GM23248 (cell line): ENCODE measurements around the gene USP46. TPM values are rescaled to one million over a fixed set of nuclear protein-coding genes. Genes with fewer than 3 reads are reported as not detected.

ENCODE experiments used
- DNase-seq: peaks from one replicate; pipeline ENCODE4 v3.0.0-alpha.2; 2015
- H2AFZ ChIP-seq: fragments of 200-600 bp; sonication (generic); 2 replicates; pipeline ENCODE4 v1.6.1; 2016; ENCODE audit warnings: antibody characterized with exemption
- H3F3A ChIP-seq: fragments of 200-600 bp; sonication (generic); 2 replicates; pipeline ENCODE4 v1.6.1; 2016; ENCODE audit warnings: mild to moderate bottlenecking, antibody characterized with exemption, mixed run types; ENCODE audit not compliant: insufficient read depth
- H3K27ac ChIP-seq: fragments of 200-600 bp; sonication (generic); 2 replicates; pipeline ENCODE4 v1.5.1; 2016; ENCODE audit warnings: mild to moderate bottlenecking
- H3K27me3 ChIP-seq: fragments of 200-600 bp; sonication (generic); replicated peaks from 2 replicates; pipeline ENCODE4 v1.6.1; 2016; ENCODE audit warnings: mild to moderate bottlenecking; ENCODE audit not compliant: insufficient read depth
- H3K36me3 ChIP-seq: fragments of 200-600 bp; sonication (generic); 2 replicates; pipeline ENCODE4 v1.6.1; 2016; ENCODE audit warnings: low read depth, mild to moderate bottlenecking
- H3K4me1 ChIP-seq: fragments of 200-600 bp; sonication (generic); 2 replicates; pipeline ENCODE4 v1.6.1; 2016; ENCODE audit warnings: mild to moderate bottlenecking; ENCODE audit not compliant: insufficient read depth
- H3K4me2 ChIP-seq: fragments of 200-600 bp; sonication (generic); one replicate; pipeline ENCODE4 v1.6.1; 2016; ENCODE audit warnings: mild to moderate bottlenecking; ENCODE audit not compliant: unreplicated experiment
- H3K4me3 ChIP-seq: fragments of 200-600 bp; sonication (generic); 2 replicates; pipeline ENCODE4 v1.5.1; 2016; ENCODE audit warnings: mild to moderate bottlenecking
- H3K79me2 ChIP-seq: fragments of 200-600 bp; sonication (generic); 2 replicates; pipeline ENCODE4 v1.6.1; 2016; ENCODE audit warnings: mild to moderate bottlenecking; ENCODE audit not compliant: insufficient read depth
- H3K9ac ChIP-seq: fragments of 200-600 bp; sonication (generic); 2 replicates; pipeline ENCODE4 v1.6.1; 2016; ENCODE audit warnings: mild to moderate bottlenecking
- H3K9me2 ChIP-seq: fragments of 200-600 bp; sonication (generic); 2 replicates; pipeline ENCODE4 v1.6.1; 2016; ENCODE audit warnings: mixed run types, mild to moderate bottlenecking, moderate library complexity; ENCODE audit not compliant: insufficient read depth
- H3K9me3 ChIP-seq: fragments of 200-600 bp; sonication (generic); one replicate; pipeline ENCODE4 v1.6.1; 2017; ENCODE audit warnings: low read depth
- H4K20me1 ChIP-seq: fragments of 200-600 bp; sonication (generic); 2 replicates; pipeline ENCODE4 v1.6.0; 2016; ENCODE audit not compliant: insufficient read depth
- EZH2 ChIP-seq: fragments of 200-600 bp; sonication (generic); IDR thresholded peaks from 2 replicates; pipeline ENCODE4 v1.6.1; 2018; ENCODE audit warnings: antibody characterized with exemption, mild to moderate bottlenecking; ENCODE audit not compliant: insufficient read depth, poor library complexity, severe bottlenecking
- EZH2phosphoT487 ChIP-seq: fragments of 200-600 bp; sonication (generic); IDR thresholded peaks from 2 replicates; pipeline ENCODE4 v1.6.1; 2018; ENCODE audit warnings: antibody characterized with exemption, moderate library complexity, mild to moderate bottlenecking, low read depth; ENCODE audit not compliant: insufficient read depth
- WGBS, 2 experiments: methylation state at CpG; one replicate each; pipeline ENCODE4 v1.1.6; 2015 to 2017; ENCODE audit warnings: low lambda C conversion rate in 2 of 2, low coverage in 1 of 2; ENCODE audit errors: missing lambda C conversion rate in 2 of 2; 5-methylcytosine and 5-hydroxymethylcytosine counted together
- in situ Hi-C: fragments of 300-500 bp; cut with MboI; formaldehyde crosslinking; loops from 2 replicates; pipeline ENCODE4 v1.15.0; 2020
- polyA plus RNA-seq: library from polyadenylated mRNA; unstranded; fragments of >200 nt; fragmentation: Nextera tagmentation; extraction: Ambion mirVana; gene quantifications from 2 replicates; pipeline ENCODE4 v1.2.1, GENCODE V29; 2016
- total RNA-seq: library from RNA; depleted of rRNA; stranded (reverse); fragments of >200 nt; shearing (Covaris generic); gene quantifications from 2 replicates; pipeline ENCODE4 v1.2.3, GENCODE V29; 2014

The USP46 gene
- total and polyA plus RNA-seq, 2 experiments from 2014 or later = 9.4 to 11.3 TPM

DNA sequence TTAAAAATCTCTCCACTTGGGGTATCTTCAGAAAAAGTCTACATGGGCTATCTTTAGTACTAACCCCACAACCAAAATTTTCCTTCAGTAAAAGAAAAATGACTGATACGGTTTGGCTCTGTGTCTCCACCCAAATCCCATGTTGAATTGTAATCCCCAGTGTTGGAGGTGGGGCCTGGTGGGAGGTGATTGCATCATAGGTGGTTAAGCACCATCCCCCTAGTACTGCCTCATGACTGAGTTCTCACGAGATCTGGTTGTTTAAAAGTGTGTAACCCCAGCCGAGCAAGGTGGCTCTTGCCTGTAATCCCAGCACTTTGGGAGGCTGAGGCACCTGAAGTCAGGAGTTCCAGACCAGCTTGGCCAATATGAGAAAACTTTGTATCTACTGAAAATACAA, 66.8 kb downstream of the USP46 start:
- Histone ChIP-seq H3K9me3 (no peaks in the 10 kb centered on the region), H3K27ac (no peak overlapping the region), H3K4me3 (no peak overlapping the region), H2AFZ (no peak overlapping the region), H4K20me1 (no peaks in the 10 kb centered on the region), H3K9me2 (no peaks in the 10 kb centered on the region), H3K4me2 (no peak overlapping the region), H3K36me3 (no peaks in the 10 kb centered on the region), H3K27me3 (no peaks in the 10 kb centered on the region), H3F3A (peaks cover 16% of the 10 kb centered on the region), H3K79me2 (no peaks in the 10 kb centered on the region), H3K9ac (no peak overlapping the region), H3K4me1 (peaks cover 16% of the 10 kb centered on the region)
- no peak for TF ChIP-seq EZH2
- TF ChIP-seq EZH2phosphoT487 = no peak
- in situ Hi-C loops = no loop called here
- DNase-seq = peak; percentile 12
- WGBS, 2 experiments = 58 to 65% methylated on average over 3 of the region's 3 CpGs

DNA sequence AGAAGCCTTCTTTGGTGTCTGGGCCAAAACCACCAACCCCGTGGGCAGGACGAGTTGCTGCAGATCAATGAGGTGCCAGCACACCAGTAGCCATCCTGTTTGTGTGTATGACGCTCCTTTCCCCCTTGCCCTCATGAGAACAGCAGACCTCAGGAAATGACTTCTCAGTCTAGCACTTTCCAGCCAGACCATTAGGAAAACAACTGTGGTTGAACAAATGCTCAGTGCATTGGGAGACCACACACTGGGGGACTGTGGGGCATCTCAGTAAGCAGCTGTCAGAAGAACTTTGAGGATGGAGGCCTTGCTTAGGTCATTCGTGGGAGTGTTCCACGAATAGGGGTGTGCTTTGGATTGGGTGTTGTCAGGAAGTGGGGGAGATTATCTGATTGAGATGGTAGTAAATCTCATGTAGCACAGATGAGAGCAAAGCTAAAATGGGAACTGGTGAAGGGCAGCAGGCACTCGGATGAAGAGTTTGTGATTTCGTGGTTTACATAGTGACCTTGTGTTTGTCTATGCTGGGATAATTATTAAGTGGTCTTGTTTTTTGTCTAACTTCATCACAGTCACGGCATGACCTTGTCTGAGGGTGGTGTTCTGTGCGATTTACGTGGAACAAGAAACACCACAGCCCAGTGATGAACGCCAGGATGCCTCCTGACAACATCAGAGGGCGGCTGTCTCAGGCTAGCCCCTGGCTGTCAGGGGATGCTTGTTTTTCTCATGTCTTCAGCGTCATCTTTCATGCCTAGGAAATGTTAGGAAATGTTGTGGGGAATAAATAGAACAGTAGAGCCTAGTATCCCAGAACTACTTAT, 70.1 kb downstream of the USP46 start:
- H3K9me3 ChIP-seq = no peaks in the 10 kb centered on the region
- H3K27me3 ChIP-seq = no peaks in the 10 kb centered on the region
- H3F3A ChIP-seq = peaks cover 16% of the 10 kb centered on the region
- WGBS, 2 experiments = 60 to 63% methylated on average over 13 of the region's 13 CpGs
- H3K4me1 ChIP-seq = peaks cover 16% of the 10 kb centered on the region
- H3K4me3 ChIP-seq = no peak overlapping the region
- no peak overlapping the region for H3K9ac ChIP-seq
- peak overlapping the region; percentile 19 for H3K4me2 ChIP-seq
- H3K79me2 ChIP-seq = no peaks in the 10 kb centered on the region
- no peaks in the 10 kb centered on the region for H3K36me3 ChIP-seq
- in situ Hi-C loops = no loop called here
- DNase-seq = peak; percentile 87
- TF ChIP-seq EZH2 = no peak
- no peak for TF ChIP-seq EZH2phosphoT487
- H3K27ac ChIP-seq = peak overlapping the region; percentile 71
- no peaks in the 10 kb centered on the region for H4K20me1 ChIP-seq
- no peak overlapping the region for H2AFZ ChIP-seq
- no peaks in the 10 kb centered on the region for H3K9me2 ChIP-seq

- H3K9me2 ChIP-seq = no peaks in the 10 kb centered on the region
- TF ChIP-seq EZH2 = no peak
- no peak for TF ChIP-seq EZH2phosphoT487
- H3K4me2 ChIP-seq = peak overlapping the region; percentile 19
- in situ Hi-C loops = no loop called here
- no peaks in the 10 kb centered on the region for H4K20me1 ChIP-seq
- H3K27me3 ChIP-seq = no peaks in the 10 kb centered on the region
- H3K79me2 ChIP-seq = no peaks in the 10 kb centered on the region
- WGBS, 2 experiments = 53 to 59% methylated on average over 2 of the region's 2 CpGs
- peaks cover 16% of the 10 kb centered on the region for H3K4me1 ChIP-seq
- peak overlapping the region; percentile 42; the same call in 1 of the 2 replicates for H3K9ac ChIP-seq
- no peak overlapping the region for H2AFZ ChIP-seq
- H3K36me3 ChIP-seq = no peaks in the 10 kb centered on the region
- no peak overlapping the region for H3K4me3 ChIP-seq
- DNase-seq = peak; percentile 39
- H3K9me3 ChIP-seq = no peaks in the 10 kb centered on the region
- H3F3A ChIP-seq = peaks cover 16% of the 10 kb centered on the region
- H3K27ac ChIP-seq = peak overlapping the region; percentile 71
Measured at GRCh38 chr4:52588097-52588496, 71.0 kb downstream of the USP46 start.

DNA sequence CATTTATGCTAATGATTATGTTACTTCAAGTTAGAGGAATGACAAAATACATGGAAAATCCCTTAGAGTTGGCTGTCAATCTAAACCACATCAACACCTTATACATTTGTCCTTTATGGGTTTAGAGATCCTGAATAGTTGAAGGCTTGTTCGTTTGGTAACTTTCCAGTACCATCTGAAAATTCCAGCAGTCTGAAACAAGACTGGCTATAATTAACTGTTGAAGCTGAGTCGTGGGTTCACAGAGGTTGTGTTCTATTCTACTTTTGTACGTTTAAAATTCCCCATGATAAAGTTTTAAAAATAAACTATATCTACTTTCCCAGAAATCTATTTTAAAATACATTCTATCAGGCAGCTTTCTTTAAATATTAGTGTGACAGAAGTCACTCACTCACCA, 73.0 kb downstream of the USP46 start:
- no peaks in the 10 kb centered on the region for H3K9me2 ChIP-seq
- no peak overlapping the region for H3K4me3 ChIP-seq
- no peak overlapping the region for H3K9ac ChIP-seq
- H3K27ac ChIP-seq = no peak overlapping the region
- H3K36me3 ChIP-seq = no peaks in the 10 kb centered on the region
- H4K20me1 ChIP-seq = no peaks in the 10 kb centered on the region
- no peaks in the 10 kb centered on the region for H3K27me3 ChIP-seq
- in situ Hi-C loops = no loop called here
- no peak overlapping the region for H3K4me2 ChIP-seq
- H3K9me3 ChIP-seq = no peaks in the 10 kb centered on the region
- no peak overlapping the region for H2AFZ ChIP-seq
- TF ChIP-seq EZH2 (no peak), EZH2phosphoT487 (no peak)
- peaks cover 16% of the 10 kb centered on the region for H3F3A ChIP-seq
- 6 to 14% methylated on average over 3 of the region's 3 CpGs for WGBS, 2 experiments
- peaks cover 16% of the 10 kb centered on the region for H3K4me1 ChIP-seq
- no peaks in the 10 kb centered on the region for H3K79me2 ChIP-seq
- DNase-seq = peak; percentile 7
